Measurements from ENCODE around the gene AP1S2.

GRCh38 chrX:15797707-15798106 lies 56.9 kb downstream of the AP1S2 start:
- TF ChIP-seq EZH2 (IDR thresholded peaks at IDR 0.05; ENCODE audit: borderline replicate concordance, low read length) (no peak), CTCF (IDR thresholded peaks at IDR 0.05; ENCODE audit: low read length) (no peak)
